ENCODE data around the gene EFL1.

Gene EFL1

DNA sequence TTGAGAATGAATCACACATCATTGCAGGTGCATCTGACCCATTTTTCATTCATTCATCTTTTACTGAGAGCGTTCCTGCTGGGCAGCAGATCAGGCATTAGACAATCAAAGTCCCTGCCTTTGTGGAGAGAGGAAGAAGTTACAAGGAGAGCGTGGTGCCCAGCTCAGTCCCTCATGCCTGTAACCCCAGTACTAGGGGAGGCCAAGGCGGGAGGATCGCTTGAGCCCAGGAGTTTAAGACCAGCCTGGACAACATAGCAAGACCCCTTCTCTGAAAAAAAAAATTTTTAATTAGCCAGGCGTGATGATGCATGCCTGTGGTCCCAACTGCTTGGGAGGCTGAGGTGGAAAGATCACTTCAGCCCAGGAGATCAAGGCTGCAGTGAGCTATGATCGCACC lies 181.8 kb downstream of the EFL1 start:
- CTCF ChIA-PET = interaction anchor here (1.1 to 1.8 kb wide), 4 partner anchors 11 to 117 kb away, joined by 3 to 9 read pairs (median 6); no protein-coding TSS in a partner anchor
- Histone ChIP-seq H3K4me3 (ENCODE audit: low read depth, low read length) (no peak overlapping the region), H3K9me3 (ENCODE audit: control insufficient read depth, insufficient read depth, low read depth, low read length) (no peaks in the 10 kb centered on the region), H3K4me1 (ENCODE audit: control insufficient read depth, insufficient read depth, low read length) (peaks cover 7% of the 10 kb centered on the region; the same call in 1 of the 2 replicates), H3K36me3 (ENCODE audit: control insufficient read depth in 2 of 2, insufficient read depth in 1 of 2, low read length in 2 of 2) (no peaks in the 10 kb centered on the region), H3K27ac (ENCODE audit: extremely low read depth, low read depth, low read length) (no peak overlapping the region)
- POLR2A ChIA-PET = no interaction called here
- TF ChIP-seq ZNF416 (tag by site-specific recombination; IDR thresholded peaks at IDR 0.05) (no peak), ZNF707 (tag by site-specific recombination; IDR thresholded peaks at IDR 0.05) (no peak), ZSCAN23 (tag by site-specific recombination; IDR thresholded peaks at IDR 0.05) (no peak), FEZF1 (tag by site-specific recombination; IDR thresholded peaks at IDR 0.05) (no peak), ZNF76 (tag by site-specific recombination; IDR thresholded peaks at IDR 0.05; ENCODE audit: borderline replicate concordance, low read depth) (no peak), ZNF362 (tag by site-specific recombination; IDR thresholded peaks at IDR 0.05) (no peak), SCRT1 (tag by site-specific recombination; IDR thresholded peaks at IDR 0.05; ENCODE audit: borderline replicate concordance) (no peak), ZNF660 (tag by site-specific recombination; IDR thresholded peaks at IDR 0.05) (no peak), ZFP3 (tag by site-specific recombination; IDR thresholded peaks at IDR 0.05; ENCODE audit: low read depth) (no peak), ZXDB (tag by site-specific recombination; IDR thresholded peaks at IDR 0.05) (no peak), ZNF449 (tag by site-specific recombination; IDR thresholded peaks at IDR 0.05) (no peak), PRDM4 (tag by site-specific recombination; IDR thresholded peaks at IDR 0.05) (no peak), ZNF423 (tag by site-specific recombination; IDR thresholded peaks at IDR 0.05) (no peak), ZEB2 (tag by site-specific recombination; IDR thresholded peaks at IDR 0.05) (no peak), ZNF518A (tag by site-specific recombination; conservative IDR thresholded peaks at IDR 0.05; ENCODE audit: low read depth) (no peak)
- TF ChIP-seq, protein P1, sequence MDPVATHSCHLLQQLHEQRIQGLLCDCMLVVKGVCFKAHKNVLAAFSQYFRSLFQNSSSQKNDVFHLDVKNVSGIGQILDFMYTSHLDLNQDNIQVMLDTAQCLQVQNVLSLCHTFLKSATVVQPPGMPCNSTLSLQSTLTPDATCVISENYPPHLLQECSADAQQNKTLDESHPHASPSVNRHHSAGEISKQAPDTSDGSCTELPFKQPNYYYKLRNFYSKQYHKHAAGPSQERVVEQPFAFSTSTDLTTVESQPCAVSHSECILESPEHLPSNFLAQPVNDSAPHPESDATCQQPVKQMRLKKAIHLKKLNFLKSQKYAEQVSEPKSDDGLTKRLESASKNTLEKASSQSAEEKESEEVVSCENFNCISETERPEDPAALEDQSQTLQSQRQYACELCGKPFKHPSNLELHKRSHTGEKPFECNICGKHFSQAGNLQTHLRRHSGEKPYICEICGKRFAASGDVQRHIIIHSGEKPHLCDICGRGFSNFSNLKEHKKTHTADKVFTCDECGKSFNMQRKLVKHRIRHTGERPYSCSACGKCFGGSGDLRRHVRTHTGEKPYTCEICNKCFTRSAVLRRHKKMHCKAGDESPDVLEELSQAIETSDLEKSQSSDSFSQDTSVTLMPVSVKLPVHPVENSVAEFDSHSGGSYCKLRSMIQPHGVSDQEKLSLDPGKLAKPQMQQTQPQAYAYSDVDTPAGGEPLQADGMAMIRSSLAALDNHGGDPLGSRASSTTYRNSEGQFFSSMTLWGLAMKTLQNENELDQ (tag by site-specific recombination; IDR thresholded peaks at IDR 0.05; ENCODE audit: low read depth) = no peak
- TF ChIP-seq, protein P2, sequence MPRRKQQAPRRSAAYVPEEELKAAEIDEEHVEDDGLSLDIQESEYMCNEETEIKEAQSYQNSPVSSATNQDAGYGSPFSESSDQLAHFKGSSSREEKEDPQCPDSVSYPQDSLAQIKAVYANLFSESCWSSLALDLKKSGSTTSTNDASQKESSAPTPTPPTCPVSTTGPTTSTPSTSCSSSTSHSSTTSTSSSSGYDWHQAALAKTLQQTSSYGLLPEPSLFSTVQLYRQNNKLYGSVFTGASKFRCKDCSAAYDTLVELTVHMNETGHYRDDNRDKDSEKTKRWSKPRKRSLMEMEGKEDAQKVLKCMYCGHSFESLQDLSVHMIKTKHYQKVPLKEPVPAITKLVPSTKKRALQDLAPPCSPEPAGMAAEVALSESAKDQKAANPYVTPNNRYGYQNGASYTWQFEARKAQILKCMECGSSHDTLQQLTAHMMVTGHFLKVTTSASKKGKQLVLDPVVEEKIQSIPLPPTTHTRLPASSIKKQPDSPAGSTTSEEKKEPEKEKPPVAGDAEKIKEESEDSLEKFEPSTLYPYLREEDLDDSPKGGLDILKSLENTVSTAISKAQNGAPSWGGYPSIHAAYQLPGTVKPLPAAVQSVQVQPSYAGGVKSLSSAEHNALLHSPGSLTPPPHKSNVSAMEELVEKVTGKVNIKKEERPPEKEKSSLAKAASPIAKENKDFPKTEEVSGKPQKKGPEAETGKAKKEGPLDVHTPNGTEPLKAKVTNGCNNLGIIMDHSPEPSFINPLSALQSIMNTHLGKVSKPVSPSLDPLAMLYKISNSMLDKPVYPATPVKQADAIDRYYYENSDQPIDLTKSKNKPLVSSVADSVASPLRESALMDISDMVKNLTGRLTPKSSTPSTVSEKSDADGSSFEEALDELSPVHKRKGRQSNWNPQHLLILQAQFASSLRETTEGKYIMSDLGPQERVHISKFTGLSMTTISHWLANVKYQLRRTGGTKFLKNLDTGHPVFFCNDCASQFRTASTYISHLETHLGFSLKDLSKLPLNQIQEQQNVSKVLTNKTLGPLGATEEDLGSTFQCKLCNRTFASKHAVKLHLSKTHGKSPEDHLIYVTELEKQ (tag by site-specific recombination; IDR thresholded peaks at IDR 0.05; ENCODE audit: borderline replicate concordance) = no peak
- TF ChIP-seq, protein P3, sequence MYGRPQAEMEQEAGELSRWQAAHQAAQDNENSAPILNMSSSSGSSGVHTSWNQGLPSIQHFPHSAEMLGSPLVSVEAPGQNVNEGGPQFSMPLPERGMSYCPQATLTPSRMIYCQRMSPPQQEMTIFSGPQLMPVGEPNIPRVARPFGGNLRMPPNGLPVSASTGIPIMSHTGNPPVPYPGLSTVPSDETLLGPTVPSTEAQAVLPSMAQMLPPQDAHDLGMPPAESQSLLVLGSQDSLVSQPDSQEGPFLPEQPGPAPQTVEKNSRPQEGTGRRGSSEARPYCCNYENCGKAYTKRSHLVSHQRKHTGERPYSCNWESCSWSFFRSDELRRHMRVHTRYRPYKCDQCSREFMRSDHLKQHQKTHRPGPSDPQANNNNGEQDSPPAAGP (tag by site-specific recombination; IDR thresholded peaks at IDR 0.05) = no peak
